Mucosa of rectum (tissue), 2 donors: ENCODE results near the gene LRP5.
"Not testable (repeated sequence)": the region's sequence is repeated elsewhere in the genome, so short reads cannot be mapped to it uniquely, and the experiment has no call there.

ENCODE experiments used
- H3K27ac ChIP-seq, 2 donors: one replicate each; pipeline ENCODE4 v1.7.0; 2013; ENCODE audit warnings: inconsistent platforms in 2 of 2, low read depth in 2 of 2, low read length in 2 of 2
- H3K27me3 ChIP-seq, 2 donors: one replicate each; pipeline ENCODE4 v1.7.0; 2013; ENCODE audit warnings: low read length in 2 of 2; ENCODE audit not compliant: control insufficient read depth in 2 of 2, insufficient read depth in 2 of 2
- H3K36me3 ChIP-seq, 2 donors: one replicate each; pipeline ENCODE4 v1.7.0; 2013; ENCODE audit warnings: low read length in 2 of 2; ENCODE audit not compliant: control insufficient read depth in 2 of 2, insufficient read depth in 2 of 2
- H3K4me1 ChIP-seq, 2 donors: one replicate each; pipeline ENCODE4 v1.7.0; 2013; ENCODE audit warnings: low read length in 2 of 2, mild to moderate bottlenecking in 1 of 2; ENCODE audit not compliant: control insufficient read depth in 2 of 2, insufficient read depth in 2 of 2
- H3K4me3 ChIP-seq, 2 donors: one replicate each; pipeline ENCODE4 v1.7.0; 2013; ENCODE audit warnings: low read length in 2 of 2
- H3K9ac ChIP-seq, 2 donors: one replicate each; pipeline ENCODE4 v1.7.0; 2013; ENCODE audit warnings: low read length in 2 of 2, low read depth in 1 of 2, mild to moderate bottlenecking in 1 of 2
- H3K9me3 ChIP-seq, 2 donors: one replicate each; pipeline ENCODE4 v1.7.0; 2013; ENCODE audit warnings: low read length in 2 of 2; ENCODE audit not compliant: control insufficient read depth in 2 of 2
- donor health status: healthy.
- donor health status: Normal muscosa, but diverticular disease.

Gene LRP5

DNA sequence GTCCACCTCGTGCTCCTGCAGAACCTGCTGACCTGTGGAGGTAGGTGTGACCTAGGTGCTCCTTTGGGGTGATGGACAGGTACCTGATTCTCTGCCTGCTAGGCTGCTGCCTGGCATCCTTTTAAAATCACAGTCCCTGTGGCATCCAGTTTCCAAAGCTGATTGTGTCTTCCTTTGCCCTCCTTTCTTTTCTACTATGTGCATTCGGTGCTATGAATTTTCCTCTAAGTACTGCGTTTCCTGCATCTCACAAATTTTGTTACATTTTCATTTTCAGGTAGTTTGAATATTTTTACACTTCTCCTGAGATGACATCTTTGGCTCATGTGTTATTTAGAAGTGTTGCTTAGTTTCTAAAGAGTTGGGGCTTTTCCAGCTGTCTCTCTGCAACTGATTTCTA is 117.3 kb downstream of the LRP5 start:
- H3K9ac ChIP-seq: no peak overlapping the region
- peaks cover 5 to 6% of the 10 kb centered on the region in 2 donors for H3K4me1 ChIP-seq
- no peak overlapping the region for H3K4me3 ChIP-seq
- H3K27ac ChIP-seq: peak overlapping the region in 1 of 2 donors; percentile 29
- H3K36me3 ChIP-seq: peaks cover 49 to 67% of the 10 kb centered on the region in 2 donors
- H3K27me3 ChIP-seq: no peaks in the 10 kb centered on the region
- peaks cover 0 to 4% of the 10 kb centered on the region in 2 donors for H3K9me3 ChIP-seq

- Histone ChIP-seq H3K9me3 (peaks cover 0 to 4% of the 10 kb centered on the region in 2 donors), H3K27me3 (no peaks in the 10 kb centered on the region), H3K4me3 (no peak overlapping the region), H3K36me3 (peaks cover 48 to 66% of the 10 kb centered on the region in 2 donors), H3K4me1 (peaks cover 5 to 6% of the 10 kb centered on the region in 2 donors), H3K9ac (no peak overlapping the region), H3K27ac (peak overlapping the region; percentile 29 to 81)
These were observed 118.0 kb downstream of the LRP5 start for GRCh38 chr11:68430384-68430783.

GRCh38 chr11:68430801-68431200 is 118.4 kb downstream of the LRP5 start:
- no peaks in the 10 kb centered on the region for H3K27me3 ChIP-seq
- peak overlapping the region; percentile 29 to 81 for H3K27ac ChIP-seq
- H3K4me3 ChIP-seq: no peak overlapping the region
- peaks cover 45 to 63% of the 10 kb centered on the region in 2 donors for H3K36me3 ChIP-seq
- peaks cover 0 to 4% of the 10 kb centered on the region in 2 donors for H3K9me3 ChIP-seq
- H3K4me1 ChIP-seq: peaks cover 5 to 6% of the 10 kb centered on the region in 2 donors
- H3K9ac ChIP-seq: no peak overlapping the region

DNA sequence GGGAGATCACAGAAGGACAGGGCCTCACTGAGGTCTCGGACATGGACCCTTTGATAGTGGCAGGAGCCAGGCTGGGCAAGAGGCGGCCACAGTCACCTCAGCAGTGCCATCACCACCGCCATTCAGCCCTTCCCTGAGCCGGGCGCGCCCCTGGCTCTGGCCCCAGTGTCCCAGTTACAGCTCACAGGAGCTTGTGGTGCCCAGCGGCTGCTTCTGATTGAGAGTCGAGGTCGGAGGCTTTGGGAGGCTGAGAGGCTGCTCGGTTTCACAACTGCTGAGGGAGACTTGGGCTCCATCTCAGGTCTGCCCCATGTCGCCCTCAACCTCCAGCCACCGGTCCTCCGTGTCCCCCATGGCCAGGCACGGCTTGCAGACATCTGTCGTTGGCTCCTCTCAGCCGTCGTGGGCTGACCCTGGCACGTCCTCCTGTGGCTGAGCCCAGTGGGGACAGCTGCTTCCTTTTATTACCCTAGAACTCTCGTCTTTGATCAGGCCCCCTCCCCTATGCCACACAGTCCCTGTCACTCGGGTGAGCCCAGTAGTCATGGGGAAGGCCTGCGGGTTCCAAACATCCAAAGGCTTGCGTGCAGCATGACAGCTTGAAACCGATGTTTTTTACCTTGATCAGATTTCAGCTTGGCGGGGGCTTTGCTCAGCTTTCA is 119.7 kb downstream of the LRP5 start:
- Histone ChIP-seq H3K9ac (no peak overlapping the region), H3K4me1 (peaks cover 5 to 6% of the 10 kb centered on the region in 2 donors), H3K27ac (no peak overlapping the region), H3K36me3 (peaks cover 47 to 57% of the 10 kb centered on the region in 2 donors), H3K27me3 (no peaks in the 10 kb centered on the region), H3K4me3 (no peak overlapping the region), H3K9me3 (peaks cover 0 to 4% of the 10 kb centered on the region in 2 donors)

DNA sequence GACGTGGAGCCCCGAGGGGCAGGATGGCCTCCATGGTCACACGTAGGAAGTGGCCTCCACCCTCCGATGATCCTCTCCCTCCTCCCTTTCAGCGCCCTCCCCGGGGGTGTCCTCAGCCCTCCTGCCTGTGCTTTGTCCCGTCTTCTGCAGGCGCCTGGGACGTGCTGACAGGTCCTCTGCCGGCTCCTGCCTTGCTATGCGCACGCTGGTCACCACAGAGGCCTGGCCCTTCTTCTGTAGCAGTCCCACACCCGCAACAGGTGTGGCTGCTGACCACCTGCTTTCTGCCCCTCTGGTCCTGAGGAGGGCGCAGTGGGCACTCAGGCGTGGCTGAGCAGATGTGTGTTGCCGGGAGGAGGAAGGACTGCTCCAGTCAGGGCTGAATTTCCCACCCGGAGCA is 120.5 kb downstream of the LRP5 start:
- Histone ChIP-seq H3K4me1 (peaks cover 5 to 6% of the 10 kb centered on the region in 2 donors), H3K27ac (no peak overlapping the region), H3K36me3 (peaks cover 49 to 60% of the 10 kb centered on the region in 2 donors), H3K27me3 (no peaks in the 10 kb centered on the region), H3K9ac (no peak overlapping the region), H3K4me3 (no peak overlapping the region), H3K9me3 (peaks cover 0 to 4% of the 10 kb centered on the region in 2 donors)

DNA sequence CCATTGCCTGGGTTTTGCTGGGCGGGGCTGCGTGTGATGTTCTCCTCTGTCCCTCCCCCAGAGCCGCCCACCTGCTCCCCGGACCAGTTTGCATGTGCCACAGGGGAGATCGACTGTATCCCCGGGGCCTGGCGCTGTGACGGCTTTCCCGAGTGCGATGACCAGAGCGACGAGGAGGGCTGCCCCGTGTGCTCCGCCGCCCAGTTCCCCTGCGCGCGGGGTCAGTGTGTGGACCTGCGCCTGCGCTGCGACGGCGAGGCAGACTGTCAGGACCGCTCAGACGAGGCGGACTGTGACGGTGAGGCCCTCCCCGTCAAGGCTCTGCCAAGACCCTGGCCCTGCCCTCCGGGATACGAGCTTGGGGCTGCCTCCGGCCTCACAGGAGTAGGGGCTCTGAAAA is 121.2 kb downstream of the LRP5 start:
- Histone ChIP-seq H3K9ac (no peak overlapping the region), H3K4me1 (peaks cover 5 to 6% of the 10 kb centered on the region in 2 donors), H3K4me3 (no peak overlapping the region), H3K36me3 (peaks cover 50 to 61% of the 10 kb centered on the region in 2 donors), H3K27me3 (no peaks in the 10 kb centered on the region), H3K9me3 (peaks cover 0 to 4% of the 10 kb centered on the region in 2 donors), H3K27ac (no peak overlapping the region)

GRCh38 chr11:68434159-68434558 is 121.8 kb downstream of the LRP5 start:
- H3K4me1 ChIP-seq, H3K27ac ChIP-seq, H3K4me3 ChIP-seq, H3K9me3 ChIP-seq, H3K27me3 ChIP-seq, H3K9ac ChIP-seq: not testable (repeated sequence)
- H3K36me3 ChIP-seq: peaks cover 53 to 64% of the 10 kb centered on the region in 2 donors

GRCh38 chr11:68436162-68436888 is 123.9 kb downstream of the LRP5 start:
- Histone ChIP-seq H3K27ac (no peak overlapping the region), H3K36me3 (peaks cover 54 to 56% of the 10 kb centered on the region in 2 donors), H3K4me1 (no peaks in the 10 kb centered on the region), H3K4me3 (no peak overlapping the region), H3K9me3 (no peaks in the 10 kb centered on the region), H3K27me3 (no peaks in the 10 kb centered on the region), H3K9ac (no peak overlapping the region)

GRCh38 chr11:68436985-68437926 is 124.9 kb downstream of the LRP5 start:
- Histone ChIP-seq H3K36me3 (peaks cover 47 to 51% of the 10 kb centered on the region in 2 donors), H3K27me3 (no peaks in the 10 kb centered on the region), H3K27ac (no peak overlapping the region), H3K9ac (no peak overlapping the region), H3K4me3 (no peak overlapping the region), H3K4me1 (no peaks in the 10 kb centered on the region), H3K9me3 (no peaks in the 10 kb centered on the region)
